MV-4-11 (cell line): Measurements from ENCODE around the gene ZSCAN5A.
"Not testable (repeated sequence)": the region's sequence is repeated elsewhere in the genome, so short reads cannot be mapped to it uniquely, and the experiment has no call there.

Experiments used
- DNase-seq: peaks from one replicate; lab custom pipeline; 2025; lab: John Stamatoyannopoulos, UW

The ZSCAN5A gene

GRCh38 chr19:56272161-56272798 is 42.4 kb downstream of the ZSCAN5A start, which contains the start of gene EDDM13:
Gene EDDM13 (plus strand): TSS chr19:56272748. CDS start chr19:56272835, 87 bp downstream.
- DNase-seq: no peak

- no peak for DNase-seq
These were observed 43.5 kb downstream of the ZSCAN5A start for GRCh38 chr19:56271151-56271550.

GRCh38 chr19:56270676-56271075 is 44.0 kb downstream of the ZSCAN5A start:
- peak; percentile 100 for DNase-seq

GRCh38 chr19:56269348-56269747 is 45.3 kb downstream of the ZSCAN5A start:
- peak; percentile 35 for DNase-seq

- DNase-seq: no peak
These were observed 48.6 kb downstream of the ZSCAN5A start for GRCh38 chr19:56266051-56266450.

- DNase-seq: no peak
These were observed 51.3 kb downstream of the ZSCAN5A start for GRCh38 chr19:56263319-56263718.

GRCh38 chr19:56261932-56262331 is 52.7 kb downstream of the ZSCAN5A start:
- DNase-seq: not testable (repeated sequence)

- DNase-seq: no peak
These were observed 53.5 kb downstream of the ZSCAN5A start for GRCh38 chr19:56261145-56261544.

- DNase-seq: no peak
These were observed 56.4 kb downstream of the ZSCAN5A start for GRCh38 chr19:56258272-56258671.

GRCh38 chr19:56253737-56254136 is 60.9 kb downstream of the ZSCAN5A start:
- DNase-seq: peak; percentile 83

- peak; percentile 28 for DNase-seq
These were observed 61.8 kb downstream of the ZSCAN5A start for GRCh38 chr19:56252699-56253422.

- DNase-seq: not testable (repeated sequence)
These were observed 65.8 kb downstream of the ZSCAN5A start for GRCh38 chr19:56248736-56249338.

- DNase-seq: not testable (repeated sequence)
These were observed 68.9 kb downstream of the ZSCAN5A start for GRCh38 chr19:56245764-56246163.

- DNase-seq: no peak
These were observed 69.4 kb downstream of the ZSCAN5A start for GRCh38 chr19:56245121-56245740.

- DNase-seq: no peak
These were observed 91.2 kb downstream of the ZSCAN5A start for GRCh38 chr19:56223481-56223880.

GRCh38 chr19:56222901-56223300 is 91.7 kb downstream of the ZSCAN5A start:
- no peak for DNase-seq

- no peak for DNase-seq
These were observed 92.8 kb downstream of the ZSCAN5A start for GRCh38 chr19:56221851-56222250.

GRCh38 chr19:56221442-56221841 is 93.2 kb downstream of the ZSCAN5A start:
- not testable (repeated sequence) for DNase-seq

GRCh38 chr19:56218961-56219360 is 95.7 kb downstream of the ZSCAN5A start:
- no peak for DNase-seq

- no peak for DNase-seq
These were observed 97.3 kb downstream of the ZSCAN5A start for GRCh38 chr19:56217039-56217949.

- no peak for DNase-seq
These were observed 102.9 kb downstream of the ZSCAN5A start for GRCh38 chr19:56211718-56212117.
